Common myeloid progenitor, CD34-positive (primary cell): ENCODE data around the gene DOHH.

ENCODE experiments used
- CTCF ChIA-PET: fragments of 350-600 bp; sonication (Branson Sonifier 250); formaldehyde crosslinking; loops from one replicate; lab custom pipeline; 2021; ENCODE audit warnings: antibody characterized with exemption; lab: Charles Lee
- POLR2A ChIA-PET: fragments of 350-600 bp; sonication (Branson Sonifier 250); formaldehyde crosslinking; loops from one replicate; lab custom pipeline; 2021; ENCODE audit warnings: antibody characterized with exemption; lab: Charles Lee
- DNase-seq, 3 donors: peaks; one replicate each; pipeline versions ENCODE4 v3.0.0 to v3.0.0-alpha.2; 2013
- H3K27ac ChIP-seq, 2 experiments: 1 replicate in 1 of 2; 2 replicates in 1 of 2; pipeline ENCODE4 v1.7.0; 2013; ENCODE audit warnings: inconsistent platforms in 2 of 2, low read length in 2 of 2, mild to moderate bottlenecking in 2 of 2, low read depth in 1 of 2, moderate library complexity in 1 of 2; ENCODE audit not compliant: severe bottlenecking in 2 of 2, insufficient read depth in 1 of 2, poor library complexity in 1 of 2
- H3K27me3 ChIP-seq, 5 experiments: replicated peaks in 2 of 5; 1 replicate in 3 of 5; 2 replicates in 2 of 5; pipeline versions ENCODE4 v1.6.1 to v1.7.0; 2013; ENCODE audit warnings: low read length in 4 of 5, mild to moderate bottlenecking in 2 of 5, moderate library complexity in 2 of 5, inconsistent platforms in 1 of 5; ENCODE audit not compliant: insufficient read depth in 5 of 5, control insufficient read depth in 4 of 5
- H3K36me3 ChIP-seq, 4 experiments: 1 replicate in 2 of 4; 2 replicates in 2 of 4; pipeline versions ENCODE4 v1.6.1 to v1.7.0; 2013; ENCODE audit warnings: low read length in 3 of 4, control low read depth in 1 of 4, mild to moderate bottlenecking in 1 of 4; ENCODE audit not compliant: control insufficient read depth in 4 of 4, insufficient read depth in 4 of 4
- H3K4me1 ChIP-seq, 4 experiments: 1 replicate in 3 of 4; 2 replicates in 1 of 4; pipeline versions ENCODE4 v1.6.1 to v1.7.1; 2013; ENCODE audit warnings: low read length in 3 of 4, mild to moderate bottlenecking in 3 of 4, control low read depth in 1 of 4, inconsistent platforms in 1 of 4, moderate library complexity in 1 of 4; ENCODE audit not compliant: control insufficient read depth in 4 of 4, insufficient read depth in 4 of 4; ENCODE audit errors: control extremely low read depth in 1 of 4
- H3K4me3 ChIP-seq, 7 experiments: 1 replicate in 4 of 7; 2 replicates in 3 of 7; pipeline versions ENCODE4 v1.5.1 to v1.7.0; 2013; ENCODE audit warnings: mild to moderate bottlenecking in 7 of 7, low read length in 6 of 7, moderate library complexity in 6 of 7, inconsistent platforms in 2 of 7, low read depth in 2 of 7, control low read depth in 1 of 7; ENCODE audit not compliant: insufficient read depth in 4 of 7, control insufficient read depth in 1 of 7; ENCODE audit errors: extremely low read depth in 1 of 7
- H3K9me3 ChIP-seq, 5 experiments: 1 replicate in 4 of 5; 2 replicates in 1 of 5; pipeline versions ENCODE4 v1.6.1 to v1.7.1; 2013; ENCODE audit warnings: low read length in 4 of 5, mild to moderate bottlenecking in 2 of 5, inconsistent platforms in 1 of 5, low read depth in 1 of 5, moderate library complexity in 1 of 5; ENCODE audit not compliant: control insufficient read depth in 4 of 5, insufficient read depth in 2 of 5; ENCODE audit errors: control extremely low read depth in 1 of 5
- WGBS: methylation state at CpG from one replicate; pipeline ENCODE4 v1.1.5; 2013; ENCODE audit not compliant: insufficient coverage; 5-methylcytosine and 5-hydroxymethylcytosine counted together

Gene DOHH

DNA sequence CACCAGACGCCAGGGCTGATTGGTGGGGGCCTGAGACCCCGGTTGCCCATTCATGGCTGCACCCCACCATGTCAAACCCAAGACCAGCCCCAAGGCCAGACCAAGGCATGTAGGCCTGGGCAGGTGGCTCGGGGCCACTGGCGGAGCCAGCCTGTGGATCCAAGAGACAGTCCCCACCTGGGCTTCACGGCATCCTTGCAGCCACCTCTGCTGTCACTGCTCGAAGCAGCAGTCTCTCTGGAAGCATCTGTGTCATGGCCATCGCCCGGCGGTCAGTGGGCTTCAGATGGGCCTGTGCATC is 34.7 kb upstream of the DOHH start:
- no peak overlapping the region for H3K27ac ChIP-seq
- H3K4me1 ChIP-seq, result peaks cover 0 to 4% (median 0%) of the 10 kb centered on the region in 4 experiments
- H3K9me3 ChIP-seq, result no peaks in the 10 kb centered on the region
- no peak for DNase-seq
- ChIA-PET POLR2A (no interaction called here), CTCF (no interaction called here)
- WGBS, result 97% methylated on average over 9 of the region's 9 CpGs
- H3K27me3 ChIP-seq, result no peaks in the 10 kb centered on the region
- no peak overlapping the region for H3K4me3 ChIP-seq
- H3K36me3 ChIP-seq, result peaks cover 15 to 82% (median 49%) of the 10 kb centered on the region in 4 experiments

DNA sequence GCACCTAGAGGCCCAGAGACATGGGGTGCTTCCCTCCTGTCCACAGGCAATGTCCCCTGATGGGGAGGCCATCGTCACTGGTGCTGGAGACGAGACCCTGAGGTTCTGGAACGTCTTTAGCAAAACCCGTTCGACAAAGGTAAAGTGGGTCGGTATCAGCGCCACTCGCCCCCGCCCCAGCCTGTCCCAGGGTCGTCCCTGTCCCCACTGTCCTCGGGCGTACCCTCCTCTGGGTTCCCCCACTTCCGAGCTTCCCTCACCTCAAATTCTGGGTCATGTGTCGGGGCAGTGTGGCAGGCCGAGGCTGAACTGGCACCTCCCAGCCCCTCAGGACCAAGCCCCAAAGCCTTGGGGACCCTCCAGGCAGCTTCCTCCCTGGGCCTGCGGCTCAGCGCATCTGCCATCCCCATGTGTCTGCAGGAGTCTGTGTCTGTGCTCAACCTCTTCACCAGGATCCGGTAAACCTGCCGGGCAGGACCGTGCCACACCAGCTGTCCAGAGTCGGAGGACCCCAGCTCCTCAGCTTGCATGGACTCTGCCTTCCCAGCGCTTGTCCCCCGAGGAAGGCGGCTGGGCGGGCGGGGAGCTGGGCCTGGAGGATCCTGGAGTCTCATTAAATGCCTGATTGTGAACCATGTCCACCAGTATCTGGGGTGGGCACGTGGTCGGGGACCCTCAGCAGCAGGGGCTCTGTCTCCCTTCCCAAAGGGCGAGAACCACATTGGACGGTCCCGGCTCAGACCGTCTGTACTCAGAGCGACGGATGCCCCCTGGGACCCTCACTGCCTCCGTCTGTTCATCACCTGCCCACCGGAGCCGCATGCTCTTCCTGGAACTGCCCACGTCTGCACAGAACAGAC is 34.1 kb upstream of the DOHH start:
- POLR2A ChIA-PET, result no interaction called here
- 97% methylated on average over 38 of the region's 38 CpGs for WGBS
- CTCF ChIA-PET, result interaction anchor here (0.7 kb wide), 1 partner anchor 22 kb away, joined by 3 read pairs; no protein-coding TSS in a partner anchor
- H3K36me3 ChIP-seq, result peaks cover 15 to 78% (median 48%) of the 10 kb centered on the region in 4 experiments
- no peaks in the 10 kb centered on the region for H3K27me3 ChIP-seq
- H3K27ac ChIP-seq, result no peak overlapping the region
- peaks cover 0 to 4% (median 0%) of the 10 kb centered on the region in 4 experiments for H3K4me1 ChIP-seq
- DNase-seq, result no peak
- H3K9me3 ChIP-seq, result no peaks in the 10 kb centered on the region
- no peak overlapping the region for H3K4me3 ChIP-seq

DNA sequence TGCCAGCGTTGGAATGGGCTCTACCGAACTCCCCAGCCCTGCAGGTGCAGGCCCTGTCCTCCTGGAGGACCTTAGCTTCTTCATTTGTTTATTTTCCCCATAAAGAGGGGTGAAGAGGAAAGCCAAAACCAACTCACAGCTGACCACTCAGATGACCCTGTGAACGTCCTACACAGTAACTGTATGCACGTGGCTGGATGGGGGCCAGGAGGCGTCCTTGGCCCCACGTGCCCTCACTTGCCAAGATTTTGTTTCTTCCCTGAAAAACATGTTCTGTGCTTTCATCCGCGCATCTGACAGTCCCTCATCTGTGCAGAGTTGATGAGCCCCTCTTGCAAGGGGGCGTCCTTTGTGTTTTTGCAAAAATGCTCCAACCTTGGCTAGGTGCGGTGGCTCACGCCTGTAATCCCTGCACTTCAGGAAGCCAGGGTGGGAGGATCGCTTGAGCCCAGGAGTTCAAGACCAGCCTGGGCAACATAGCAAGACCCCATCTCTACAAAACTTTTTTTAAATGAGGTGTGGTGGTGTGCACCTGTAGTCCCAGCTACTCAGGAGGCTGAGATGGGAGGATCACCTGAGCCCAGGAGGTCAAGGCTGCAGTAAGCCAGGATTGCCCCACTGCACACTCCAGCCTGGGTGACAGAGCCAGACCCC is 33.2 kb upstream of the DOHH start:
- DNase-seq, result no peak
- peaks cover 0 to 4% (median 0%) of the 10 kb centered on the region in 4 experiments for H3K4me1 ChIP-seq
- ChIA-PET CTCF (interaction anchor here (0.7 kb wide), 1 partner anchor 22 kb away, joined by 3 read pairs; no protein-coding TSS in a partner anchor), POLR2A (no interaction called here)
- H3K9me3 ChIP-seq, result no peaks in the 10 kb centered on the region
- WGBS, result 96% methylated on average over 9 of the region's 12 CpGs
- no peak overlapping the region for H3K27ac ChIP-seq
- H3K27me3 ChIP-seq, result no peaks in the 10 kb centered on the region
- H3K4me3 ChIP-seq, result no peak overlapping the region
- peaks cover 15 to 78% (median 44%) of the 10 kb centered on the region in 4 experiments for H3K36me3 ChIP-seq

DNA sequence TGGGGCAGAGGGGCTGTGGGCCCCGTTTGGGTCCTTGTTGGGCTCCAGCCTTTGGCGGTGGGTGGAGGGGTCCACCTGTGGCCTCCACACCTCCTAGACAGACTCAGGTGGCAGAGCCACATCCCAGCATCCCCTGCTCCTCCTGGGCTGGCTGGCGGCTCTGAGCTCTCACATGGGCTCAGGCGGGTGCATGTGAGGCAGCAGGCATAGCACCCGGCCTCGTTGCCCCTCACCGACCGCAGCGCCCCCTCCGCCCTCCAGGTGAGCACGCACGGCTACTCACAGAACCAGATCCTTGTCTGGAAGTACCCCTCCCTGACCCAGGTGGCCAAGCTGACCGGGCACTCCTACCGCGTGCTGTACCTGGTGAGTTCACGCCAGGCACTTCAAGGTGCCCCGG is 32.6 kb upstream of the DOHH start:
- Histone ChIP-seq H3K27ac (no peak overlapping the region), H3K27me3 (no peaks in the 10 kb centered on the region), H3K4me1 (peaks cover 0 to 4% (median 0%) of the 10 kb centered on the region in 4 experiments), H3K9me3 (no peaks in the 10 kb centered on the region), H3K36me3 (peaks cover 17 to 76% (median 45%) of the 10 kb centered on the region in 4 experiments), H3K4me3 (no peak overlapping the region)
- POLR2A ChIA-PET, result no interaction called here
- no peak for DNase-seq
- CTCF ChIA-PET, result no interaction called here
- 94% methylated on average over 12 of the region's 17 CpGs for WGBS

DNA sequence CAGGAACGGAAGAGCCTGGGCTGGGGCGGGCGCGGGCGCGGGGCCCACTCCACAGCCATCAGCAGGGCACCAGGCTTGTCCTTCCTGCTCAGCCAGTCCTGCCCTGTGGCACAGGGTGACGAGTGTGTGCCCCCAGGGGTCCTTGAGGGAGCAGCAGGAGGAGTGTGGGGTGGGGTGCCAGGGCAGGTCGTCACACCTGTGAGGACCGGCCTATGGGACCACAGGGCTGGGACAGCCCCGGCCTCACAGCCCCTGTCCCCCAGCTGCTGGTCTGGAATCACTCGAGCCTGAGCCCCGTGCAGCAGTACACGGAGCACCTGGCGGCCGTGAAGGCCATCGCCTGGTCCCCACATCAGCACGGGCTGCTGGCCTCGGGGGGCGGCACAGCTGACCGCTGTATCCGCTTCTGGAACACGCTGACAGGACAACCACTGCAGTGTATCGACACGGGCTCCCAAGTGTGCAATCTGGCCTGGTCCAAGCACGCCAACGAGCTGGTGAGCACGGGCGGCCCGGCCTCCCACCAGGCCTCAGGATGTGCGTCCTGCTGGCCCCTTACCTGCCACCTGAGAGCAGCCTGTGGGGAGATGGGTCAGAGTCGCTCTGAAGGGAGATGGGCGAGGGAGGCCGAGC is 31.8 kb upstream of the DOHH start:
- H3K4me1 ChIP-seq, result peaks cover 0 to 3% (median 0%) of the 10 kb centered on the region in 4 experiments
- CTCF ChIA-PET, result interaction anchor here (1.4 kb wide), 1 partner anchor 48 kb away, joined by 6 read pairs; the partner anchor contains the start of gene SMIM44
- no peak for DNase-seq
- no peak overlapping the region for H3K27ac ChIP-seq
- peaks cover 17 to 79% (median 46%) of the 10 kb centered on the region in 4 experiments for H3K36me3 ChIP-seq
- no peak overlapping the region for H3K4me3 ChIP-seq
- 98% methylated on average over 27 of the region's 33 CpGs for WGBS
- no peaks in the 10 kb centered on the region for H3K9me3 ChIP-seq
- POLR2A ChIA-PET, result no interaction called here
- H3K27me3 ChIP-seq, result no peaks in the 10 kb centered on the region

DNA sequence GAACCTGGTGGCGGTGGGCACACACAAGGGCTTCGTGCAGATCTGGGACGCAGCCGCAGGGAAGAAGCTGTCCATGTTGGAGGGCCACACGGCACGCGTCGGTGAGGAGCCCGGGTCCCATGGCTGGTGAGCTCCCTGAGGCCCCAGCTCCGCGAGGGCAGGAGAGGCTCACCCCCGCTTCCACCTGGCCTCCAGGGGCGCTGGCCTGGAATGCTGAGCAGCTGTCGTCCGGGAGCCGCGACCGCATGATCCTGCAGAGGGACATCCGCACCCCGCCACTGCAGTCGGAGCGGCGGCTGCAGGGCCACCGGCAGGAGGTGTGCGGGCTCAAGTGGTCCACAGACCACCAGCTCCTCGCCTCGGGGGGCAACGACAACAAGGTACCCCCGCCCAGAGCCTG is 31.2 kb upstream of the DOHH start:
- H3K4me1 ChIP-seq, result no peaks in the 10 kb centered on the region
- no peak overlapping the region for H3K4me3 ChIP-seq
- ChIA-PET CTCF (interaction anchor here (1.2 to 1.4 kb wide), 2 partner anchors 13 to 48 kb away, joined by 4 to 6 read pairs; partner anchors contain the start of gene SMIM44), POLR2A (no interaction called here)
- H3K9me3 ChIP-seq, result no peaks in the 10 kb centered on the region
- 96% methylated on average over 27 of the region's 29 CpGs for WGBS
- no peak for DNase-seq
- H3K27me3 ChIP-seq, result no peaks in the 10 kb centered on the region
- peaks cover 17 to 83% (median 49%) of the 10 kb centered on the region in 4 experiments for H3K36me3 ChIP-seq
- no peak overlapping the region for H3K27ac ChIP-seq
